ENCODE results near the gene LTBP3. TPM values are rescaled to one million over a fixed set of nuclear protein-coding genes. Genes with fewer than 3 reads are reported as not detected.

LTBP3 gene
- total and polyA plus RNA-seq, 2 donors (not counting 1 experiment from before 2014, with no cell fraction given): 37.3 to 40.4 TPM

DNA sequence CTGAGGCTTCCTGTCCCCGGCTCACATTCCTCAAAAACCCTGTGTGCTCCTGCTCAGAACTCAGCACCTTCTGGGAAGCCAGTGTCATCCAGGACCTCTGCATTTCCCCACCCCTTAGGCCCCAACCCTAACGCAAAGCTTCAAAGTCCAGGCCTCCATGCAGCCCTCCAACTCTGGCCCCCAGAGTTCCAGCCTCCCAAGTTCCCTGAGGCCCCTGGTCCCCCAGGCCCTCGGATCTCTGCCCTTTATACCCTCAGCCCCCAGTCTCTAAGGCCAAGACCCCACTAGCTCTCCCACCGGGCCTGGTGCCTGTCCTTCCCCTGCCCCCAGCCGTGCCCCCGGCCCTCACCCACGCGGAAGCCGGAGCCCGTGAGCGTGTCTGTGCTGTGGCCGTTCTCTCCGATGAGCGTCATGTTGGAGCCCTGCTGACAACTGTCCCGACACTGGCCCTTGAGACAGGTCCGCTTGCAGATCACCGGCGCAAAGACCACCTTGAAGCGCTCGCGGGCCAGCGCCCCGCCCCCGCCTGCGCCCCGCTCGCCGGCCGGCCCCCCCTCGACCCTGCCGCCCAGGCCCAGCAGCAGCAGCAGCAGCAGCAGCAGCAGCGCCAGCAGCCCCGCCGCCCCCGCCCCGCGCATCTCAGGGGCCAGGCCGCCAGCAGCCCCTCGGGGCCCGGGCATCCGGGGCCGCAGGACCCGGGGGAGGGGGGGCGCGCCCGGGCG, 718 bp downstream of the LTBP3 start:
- H4K20me1 ChIP-seq (ENCODE audit: control insufficient read depth, extremely low read depth, insufficient read depth, low read length): no peaks in the 10 kb centered on the region
- peak overlapping the region; percentile 74 for H3K9ac ChIP-seq (ENCODE audit: insufficient read depth, low read length)
- peaks cover 15% of the 10 kb centered on the region for H3K79me2 ChIP-seq (ENCODE audit: control insufficient read depth, insufficient read depth, low read length)
- no peaks in the 10 kb centered on the region for H3K9me3 ChIP-seq (ENCODE audit: control insufficient read depth, insufficient read depth, low read depth, low read length)
- H3K27ac ChIP-seq (ENCODE audit: insufficient read depth, low read length): peak overlapping the region; percentile 68
- H3K4me3 ChIP-seq (replicated peaks in 1 of 4; ENCODE audit: control extremely low read depth in 1 of 4, insufficient read depth in 1 of 4, low read depth in 3 of 4, low read length in 4 of 4): peak overlapping the region; percentile 67 to 80 (median 73)
- H3K36me3 ChIP-seq (ENCODE audit: control insufficient read depth, insufficient read depth, low read length): peaks cover under 1% of the 10 kb centered on the region
- DNase-seq (ENCODE audit: low read depth in 2 of 2): peak in 1 of 2 donors; percentile 26
- no peak overlapping the region for H2AFZ ChIP-seq (ENCODE audit: low read length)
- peaks cover 45% of the 10 kb centered on the region for H3K4me1 ChIP-seq (ENCODE audit: control insufficient read depth, extremely low read depth, insufficient read depth, low read length)
- H3K27me3 ChIP-seq (ENCODE audit: control insufficient read depth, insufficient read depth, low read length): no peaks in the 10 kb centered on the region
- TF ChIP-seq, protein P1, sequence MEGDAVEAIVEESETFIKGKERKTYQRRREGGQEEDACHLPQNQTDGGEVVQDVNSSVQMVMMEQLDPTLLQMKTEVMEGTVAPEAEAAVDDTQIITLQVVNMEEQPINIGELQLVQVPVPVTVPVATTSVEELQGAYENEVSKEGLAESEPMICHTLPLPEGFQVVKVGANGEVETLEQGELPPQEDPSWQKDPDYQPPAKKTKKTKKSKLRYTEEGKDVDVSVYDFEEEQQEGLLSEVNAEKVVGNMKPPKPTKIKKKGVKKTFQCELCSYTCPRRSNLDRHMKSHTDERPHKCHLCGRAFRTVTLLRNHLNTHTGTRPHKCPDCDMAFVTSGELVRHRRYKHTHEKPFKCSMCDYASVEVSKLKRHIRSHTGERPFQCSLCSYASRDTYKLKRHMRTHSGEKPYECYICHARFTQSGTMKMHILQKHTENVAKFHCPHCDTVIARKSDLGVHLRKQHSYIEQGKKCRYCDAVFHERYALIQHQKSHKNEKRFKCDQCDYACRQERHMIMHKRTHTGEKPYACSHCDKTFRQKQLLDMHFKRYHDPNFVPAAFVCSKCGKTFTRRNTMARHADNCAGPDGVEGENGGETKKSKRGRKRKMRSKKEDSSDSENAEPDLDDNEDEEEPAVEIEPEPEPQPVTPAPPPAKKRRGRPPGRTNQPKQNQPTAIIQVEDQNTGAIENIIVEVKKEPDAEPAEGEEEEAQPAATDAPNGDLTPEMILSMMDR (conservative IDR thresholded peaks at IDR 0.05 in 1 of 2, IDR thresholded peaks at IDR 0.05 in 1 of 2; ENCODE audit: low read depth in 1 of 2, low read length in 2 of 2): no peak
- TF ChIP-seq EZH2 (IDR thresholded peaks at IDR 0.05; ENCODE audit: low read length, missing control alignments): no peak
- H3K4me2 ChIP-seq (ENCODE audit: extremely low read depth, insufficient read depth, low read length): peak overlapping the region; percentile 89

DNA sequence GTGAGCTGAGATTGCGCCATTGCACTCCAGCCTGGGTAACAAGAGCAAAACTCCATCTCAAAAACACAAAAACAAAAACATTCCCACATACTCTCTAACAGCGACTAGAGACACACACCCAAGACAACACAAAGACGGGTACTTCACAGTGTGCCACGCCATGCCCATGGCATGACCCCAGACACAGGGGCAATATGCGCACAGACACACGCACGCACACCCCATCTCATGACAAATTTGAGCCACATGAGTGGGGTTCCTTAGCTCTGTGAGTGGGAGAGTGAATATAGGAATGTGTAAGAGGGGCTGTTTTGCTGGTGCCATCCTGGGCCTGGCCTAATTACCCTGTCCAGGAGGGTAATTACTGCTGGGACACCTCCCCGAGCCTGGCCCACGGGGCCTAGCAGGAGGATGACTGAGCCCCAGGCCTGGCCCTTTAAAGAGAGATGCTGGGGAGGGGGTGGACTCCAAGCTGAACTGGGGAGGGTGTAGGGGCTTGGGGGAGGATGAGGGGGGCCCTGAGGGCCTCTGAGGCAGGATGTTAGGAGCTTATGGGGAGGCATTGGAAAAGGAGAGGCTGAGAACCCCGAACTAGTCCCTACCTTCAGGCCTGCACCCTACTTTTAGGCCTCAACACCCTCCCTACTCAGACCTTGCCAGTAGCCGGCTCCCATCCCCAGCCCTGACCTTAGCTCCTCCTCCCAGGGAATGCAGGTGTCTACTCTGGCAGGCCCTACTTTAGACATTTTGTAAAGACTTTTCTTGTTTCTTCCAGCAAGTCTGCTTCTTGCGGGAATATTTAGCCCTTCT, 1.5 kb downstream of the LTBP3 start:
- H3K27ac ChIP-seq (ENCODE audit: insufficient read depth, low read length): peak overlapping the region; percentile 68
- H3K4me1 ChIP-seq (ENCODE audit: control insufficient read depth, extremely low read depth, insufficient read depth, low read length): peaks cover 45% of the 10 kb centered on the region
- H3K27me3 ChIP-seq (ENCODE audit: control insufficient read depth, insufficient read depth, low read length): no peaks in the 10 kb centered on the region
- TF ChIP-seq, protein P1 (conservative IDR thresholded peaks at IDR 0.05 in 1 of 2, IDR thresholded peaks at IDR 0.05 in 1 of 2; ENCODE audit: low read depth in 1 of 2, low read length in 2 of 2): no peak
- TF ChIP-seq EZH2 (IDR thresholded peaks at IDR 0.05; ENCODE audit: low read length, missing control alignments): no peak
- peak overlapping the region; percentile 67 to 80 (median 73) for H3K4me3 ChIP-seq (replicated peaks in 1 of 4; ENCODE audit: control extremely low read depth in 1 of 4, insufficient read depth in 1 of 4, low read depth in 3 of 4, low read length in 4 of 4)
- peak overlapping the region; percentile 89 for H3K4me2 ChIP-seq (ENCODE audit: extremely low read depth, insufficient read depth, low read length)
- H4K20me1 ChIP-seq (ENCODE audit: control insufficient read depth, extremely low read depth, insufficient read depth, low read length): no peaks in the 10 kb centered on the region
- H3K9me3 ChIP-seq (ENCODE audit: control insufficient read depth, insufficient read depth, low read depth, low read length): no peaks in the 10 kb centered on the region
- no peak for DNase-seq (ENCODE audit: low read depth in 2 of 2)
- H3K9ac ChIP-seq (ENCODE audit: insufficient read depth, low read length): peak overlapping the region; percentile 74
- H2AFZ ChIP-seq (ENCODE audit: low read length): no peak overlapping the region
- H3K79me2 ChIP-seq (ENCODE audit: control insufficient read depth, insufficient read depth, low read length): peaks cover 15% of the 10 kb centered on the region
- peaks cover 6% of the 10 kb centered on the region for H3K36me3 ChIP-seq (ENCODE audit: control insufficient read depth, insufficient read depth, low read length)

DNA sequence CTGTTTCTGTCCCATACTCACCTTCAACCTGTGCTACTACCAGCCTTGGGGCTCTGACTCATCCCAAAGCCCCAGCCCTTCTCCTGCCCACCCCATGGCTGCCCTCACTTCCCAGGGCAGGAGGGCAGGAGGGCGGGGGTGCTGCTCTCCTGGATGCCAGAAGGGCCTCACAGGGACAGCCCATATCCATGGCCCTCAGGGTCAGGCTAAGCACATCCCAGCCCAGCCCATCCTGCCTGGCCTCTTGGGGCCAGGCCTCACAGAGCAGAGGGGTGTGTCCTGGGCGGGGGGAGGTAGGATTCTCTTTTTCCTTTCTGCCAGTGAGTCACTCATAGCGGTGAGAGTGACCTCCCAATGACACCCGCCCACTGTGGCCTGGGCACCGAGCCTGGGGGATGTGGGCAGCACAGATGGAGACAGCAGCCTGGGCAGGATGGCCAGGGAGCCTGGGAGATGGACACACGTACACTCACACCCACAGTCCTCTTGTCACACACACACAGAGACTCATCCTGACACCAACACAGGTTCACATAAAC, 2.4 kb downstream of the LTBP3 start:
- peak overlapping the region; percentile 4 for H3K9ac ChIP-seq (ENCODE audit: insufficient read depth, low read length)
- peaks cover 40% of the 10 kb centered on the region for H3K4me1 ChIP-seq (ENCODE audit: control insufficient read depth, extremely low read depth, insufficient read depth, low read length)
- peak; percentile 82 to 90 for DNase-seq (ENCODE audit: low read depth in 2 of 2)
- no peak overlapping the region for H2AFZ ChIP-seq (ENCODE audit: low read length)
- peak overlapping the region; percentile 62 for H3K4me2 ChIP-seq (ENCODE audit: extremely low read depth, insufficient read depth, low read length)
- peaks cover 15% of the 10 kb centered on the region for H3K79me2 ChIP-seq (ENCODE audit: control insufficient read depth, insufficient read depth, low read length)
- peak overlapping the region in 3 of 4 experiments; percentile 7 to 32 (median 13) for H3K4me3 ChIP-seq (replicated peaks in 1 of 4; ENCODE audit: control extremely low read depth in 1 of 4, insufficient read depth in 1 of 4, low read depth in 3 of 4, low read length in 4 of 4)
- no peaks in the 10 kb centered on the region for H3K9me3 ChIP-seq (ENCODE audit: control insufficient read depth, insufficient read depth, low read depth, low read length)
- H3K36me3 ChIP-seq (ENCODE audit: control insufficient read depth, insufficient read depth, low read length): peaks cover 7% of the 10 kb centered on the region
- H4K20me1 ChIP-seq (ENCODE audit: control insufficient read depth, extremely low read depth, insufficient read depth, low read length): no peaks in the 10 kb centered on the region
- TF ChIP-seq, protein P1 (conservative IDR thresholded peaks at IDR 0.05 in 1 of 2, IDR thresholded peaks at IDR 0.05 in 1 of 2; ENCODE audit: low read depth in 1 of 2, low read length in 2 of 2): no peak
- no peak for TF ChIP-seq EZH2 (IDR thresholded peaks at IDR 0.05; ENCODE audit: low read length, missing control alignments)
- H3K27me3 ChIP-seq (ENCODE audit: control insufficient read depth, insufficient read depth, low read length): no peaks in the 10 kb centered on the region
- H3K27ac ChIP-seq (ENCODE audit: insufficient read depth, low read length): peak overlapping the region; percentile 68
